NCI-H2171 treated with DMSO at 0.1 percent for 48 hours (cell line): ENCODE measurements around the gene PCDHA2.
"Not testable (repeated sequence)": the region's sequence is repeated elsewhere in the genome, so short reads cannot be mapped to it uniquely, and the experiment has no call there.

Source experiments
- DNase-seq: peaks from one replicate; lab custom pipeline; 2025; lab: John Stamatoyannopoulos, UW

The PCDHA2 gene

GRCh38 chr5:140794595-140795258, at the start of gene PCDHA2:
TSS of gene PCDHA2 (plus strand) at chr5:140794852.
- DNase-seq = no peak

GRCh38 chr5:140753561-140753960, 41.1 kb upstream of the PCDHA2 start:
- no peak for DNase-seq

GRCh38 chr5:140764177-140764973, 30.3 kb upstream of the PCDHA2 start:
- no peak for DNase-seq

GRCh38 chr5:140767444-140767843, 27.2 kb upstream of the PCDHA2 start:
- DNase-seq = no peak

GRCh38 chr5:140780512-140780911, 14.1 kb upstream of the PCDHA2 start:
- DNase-seq = no peak

- no peak for DNase-seq
These were observed 8.6 kb upstream of the PCDHA2 start, which contains the start of gene PCDHA1 for GRCh38 chr5:140785905-140786686. TSS of gene PCDHA1 (plus strand) at chr5:140786140.

GRCh38 chr5:140787422-140787821, 7.2 kb upstream of the PCDHA2 start:
- DNase-seq = not testable (repeated sequence)

- not testable (repeated sequence) for DNase-seq
These were observed 6.7 kb upstream of the PCDHA2 start for GRCh38 chr5:140787849-140788504.

GRCh38 chr5:140791089-140791488, 3.6 kb upstream of the PCDHA2 start:
- DNase-seq = no peak

- no peak for DNase-seq
These were observed 598 bp downstream of the PCDHA2 start for GRCh38 chr5:140795259-140795641.

GRCh38 chr5:140796072-140796717, 1.5 kb downstream of the PCDHA2 start:
- DNase-seq = not testable (repeated sequence)

- no peak for DNase-seq
These were observed 2.1 kb downstream of the PCDHA2 start for GRCh38 chr5:140796718-140797095.

- DNase-seq = no peak
These were observed 6.3 kb downstream of the PCDHA2 start, which contains the start of gene PCDHA3 for GRCh38 chr5:140800816-140801493. TSS of gene PCDHA3 (plus strand) at chr5:140801057.

- no peak for DNase-seq
These were observed 6.8 kb downstream of the PCDHA2 start for GRCh38 chr5:140801494-140801841.

- not testable (repeated sequence) for DNase-seq
These were observed 7.7 kb downstream of the PCDHA2 start for GRCh38 chr5:140802381-140802780.

- DNase-seq = no peak
These were observed 8.2 kb downstream of the PCDHA2 start for GRCh38 chr5:140802781-140803271.

GRCh38 chr5:140806834-140807775, 12.5 kb downstream of the PCDHA2 start, which contains the start of gene PCDHA4:
TSS of gene PCDHA4 (plus strand) at chr5:140807068.
- no peak for DNase-seq

GRCh38 chr5:140808241-140808888, 13.7 kb downstream of the PCDHA2 start:
- DNase-seq = not testable (repeated sequence)

GRCh38 chr5:140808889-140809291, 14.2 kb downstream of the PCDHA2 start:
- no peak for DNase-seq
